ENCODE measurements around the gene HADHA.
"Not testable (repeated sequence)": the region's sequence is repeated elsewhere in the genome, so short reads cannot be mapped to it uniquely, and the experiment has no call there.

The HADHA gene

GRCh38 chr2:26172871-26173775 is 71.3 kb downstream of the HADHA start, which contains the start of gene GAREM2:
TSS of gene GAREM2 (plus strand) at chr2:26173088. CDS start at chr2:26173221, 133 bp downstream.
- DNase-seq = no peak

DNA sequence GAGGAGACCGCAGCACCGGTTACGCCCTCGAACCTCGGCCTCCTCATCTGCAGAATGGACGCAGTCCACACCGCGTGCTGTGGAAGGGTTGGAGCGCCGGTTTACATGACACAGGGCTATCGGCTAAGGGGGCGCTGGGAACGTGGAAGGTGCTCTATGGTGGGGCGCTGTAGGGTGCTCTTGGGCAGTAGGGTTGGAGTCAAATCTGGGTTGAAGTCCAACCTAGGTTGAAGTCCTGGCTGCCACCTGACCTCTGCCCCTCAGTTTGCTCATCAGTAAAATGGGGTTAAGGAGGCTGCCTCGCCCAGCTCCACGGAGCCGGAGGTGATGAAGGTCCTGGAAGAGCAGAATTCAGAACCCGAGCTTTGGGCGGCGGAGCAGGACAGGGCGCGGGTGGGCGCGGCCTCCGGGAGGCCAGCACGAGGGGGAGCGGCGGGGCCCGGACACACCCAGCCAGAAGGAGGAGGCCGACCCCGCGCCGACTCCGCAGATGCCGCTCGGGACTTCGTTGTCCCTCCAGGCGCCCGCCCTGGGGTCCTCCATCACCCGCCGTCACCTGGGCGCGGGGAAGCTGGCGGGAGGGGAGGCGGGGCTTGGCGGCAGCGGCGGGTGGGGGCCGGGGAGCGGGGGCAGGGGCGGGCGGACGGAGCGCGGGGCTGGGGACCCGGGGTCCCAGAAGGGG is 72.1 kb downstream of the HADHA start:
- no peak for DNase-seq

DNA sequence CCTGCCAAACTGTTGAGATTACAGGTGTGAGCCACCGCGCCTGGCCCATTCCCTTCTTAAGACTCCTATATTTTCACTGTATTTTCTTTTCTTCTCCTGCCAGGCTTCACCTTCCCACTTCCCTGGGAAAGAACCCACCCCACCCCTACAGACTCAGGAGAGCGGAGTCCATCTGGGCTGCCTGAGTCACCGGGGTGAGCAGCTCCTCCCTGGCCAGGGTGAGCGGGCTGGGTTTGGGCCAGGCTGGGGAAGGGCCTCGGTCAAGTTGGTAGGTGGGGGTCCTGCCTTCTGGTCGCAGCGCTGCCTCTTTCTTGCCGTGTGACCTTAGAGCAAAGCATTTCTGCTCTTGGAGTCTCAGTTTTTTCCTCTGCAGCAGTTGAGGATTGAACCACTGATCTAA is 73.6 kb downstream of the HADHA start:
- no peak for DNase-seq

GRCh38 chr2:26169681-26170414 is 74.6 kb downstream of the HADHA start:
- DNase-seq = no peak

- no peak for DNase-seq
Observed at GRCh38 chr2:26169226-26169625, 75.2 kb downstream of the HADHA start.

DNA sequence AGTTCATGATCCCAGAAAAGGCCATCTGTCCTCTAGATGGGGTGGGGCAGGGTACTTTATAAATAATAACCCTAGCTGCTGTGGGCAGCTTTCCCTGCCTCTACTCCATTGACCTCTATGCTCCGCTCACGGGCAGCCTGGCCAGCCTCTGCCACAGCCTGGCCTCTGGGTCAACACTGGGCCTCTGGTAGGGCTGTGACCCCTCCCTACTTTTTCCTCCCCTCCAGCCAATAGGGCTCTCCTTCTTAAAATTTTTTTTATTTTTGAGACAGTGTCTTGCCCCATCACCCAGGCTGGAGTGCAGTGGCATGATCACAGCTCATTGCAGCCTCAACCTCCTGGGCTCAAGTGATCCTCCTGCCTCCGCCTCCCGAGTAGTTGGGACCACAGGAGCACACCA is 75.6 kb downstream of the HADHA start:
- no peak for DNase-seq

- DNase-seq = not testable (repeated sequence)
Observed at GRCh38 chr2:26166541-26166940, 77.9 kb downstream of the HADHA start.

GRCh38 chr2:26165403-26165802 is 79.0 kb downstream of the HADHA start:
- DNase-seq = no peak

GRCh38 chr2:26164641-26165211 is 79.7 kb downstream of the HADHA start:
- DNase-seq = no peak

DNA sequence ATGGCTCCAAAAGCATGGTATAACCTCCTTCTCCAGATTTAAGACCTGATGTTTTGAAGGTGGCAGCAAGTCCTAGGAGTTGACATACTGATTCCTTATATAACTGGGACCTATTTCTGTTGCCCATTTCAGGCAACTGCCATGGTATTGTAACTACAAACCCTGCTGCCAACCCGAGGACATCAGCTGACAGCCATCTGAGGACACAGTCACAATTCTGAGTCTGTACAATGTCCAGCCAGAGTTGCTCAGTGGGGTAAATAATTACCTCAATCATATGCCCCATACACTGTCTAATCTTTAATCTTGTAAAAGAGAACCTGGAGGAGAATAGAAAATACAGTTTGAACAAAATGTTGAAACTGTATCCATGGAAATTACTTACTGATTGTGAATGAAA is 80.2 kb downstream of the HADHA start:
- no peak for DNase-seq

DNA sequence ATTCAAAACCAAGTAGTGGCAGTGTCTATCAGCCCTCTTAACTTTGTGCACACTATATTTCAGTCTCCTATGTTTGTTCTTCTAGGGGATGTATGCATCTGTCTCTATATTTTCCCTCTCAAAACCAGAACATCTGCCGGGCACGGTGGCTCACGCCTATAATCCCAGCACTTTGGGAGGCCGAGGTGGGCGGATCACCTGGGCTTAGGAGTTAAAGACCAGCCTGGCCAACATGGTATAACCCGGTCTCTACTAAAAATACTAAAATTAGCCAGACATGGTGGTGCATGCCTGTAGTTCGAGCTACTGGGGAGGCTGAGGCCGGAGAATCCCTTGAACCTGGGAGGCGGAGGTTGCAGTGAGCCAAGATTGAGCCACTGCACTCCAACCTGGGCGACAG is 81.5 kb downstream of the HADHA start:
- no peak for DNase-seq

DNA sequence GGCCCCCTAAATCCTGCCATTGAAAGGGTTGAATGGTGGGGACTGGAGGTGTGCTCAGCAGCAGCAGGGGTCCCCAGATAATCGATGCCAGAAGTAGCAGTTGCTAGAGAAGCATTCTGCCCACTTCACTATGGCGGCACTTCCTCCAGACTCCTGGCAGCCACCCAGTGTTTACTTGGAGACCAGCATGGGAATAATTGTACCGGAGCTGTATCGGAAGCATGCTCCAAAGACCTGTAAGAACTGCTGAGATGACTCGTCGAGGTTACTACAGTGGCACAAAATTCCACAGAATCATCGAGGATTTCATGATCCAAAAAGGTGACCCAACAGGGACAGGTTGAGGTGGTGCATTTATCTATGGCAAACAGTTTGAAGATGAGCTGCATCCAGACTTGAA is 82.5 kb downstream of the HADHA start:
- no peak for DNase-seq

- DNase-seq = no peak
Observed at GRCh38 chr2:26157580-26157979, 86.9 kb downstream of the HADHA start.

DNA sequence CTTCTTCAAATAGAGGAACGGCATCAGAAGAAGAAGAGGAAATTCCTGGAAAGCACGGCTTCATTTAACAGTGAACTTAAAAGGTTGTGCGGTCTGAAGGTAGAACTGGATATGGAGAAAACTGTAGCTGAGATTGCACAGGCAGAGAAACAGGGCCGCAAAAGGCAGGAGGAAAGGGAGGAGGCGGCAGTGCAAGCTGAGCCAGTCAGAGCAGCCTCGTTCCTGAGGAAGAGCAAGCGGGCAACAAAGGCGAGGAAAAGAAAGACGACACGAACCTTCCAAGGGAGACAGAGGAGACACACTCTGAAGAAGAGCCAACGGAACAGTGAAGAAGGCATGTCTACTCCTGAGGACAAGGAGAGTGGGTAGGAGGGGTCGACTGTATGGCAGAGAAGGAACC is 94.2 kb downstream of the HADHA start:
- no peak for DNase-seq

- DNase-seq = no peak
Observed at GRCh38 chr2:26148501-26148900, 95.9 kb downstream of the HADHA start.

- peak; percentile 56 for DNase-seq
Observed at GRCh38 chr2:26144953-26145680, 99.3 kb downstream of the HADHA start.

DNA sequence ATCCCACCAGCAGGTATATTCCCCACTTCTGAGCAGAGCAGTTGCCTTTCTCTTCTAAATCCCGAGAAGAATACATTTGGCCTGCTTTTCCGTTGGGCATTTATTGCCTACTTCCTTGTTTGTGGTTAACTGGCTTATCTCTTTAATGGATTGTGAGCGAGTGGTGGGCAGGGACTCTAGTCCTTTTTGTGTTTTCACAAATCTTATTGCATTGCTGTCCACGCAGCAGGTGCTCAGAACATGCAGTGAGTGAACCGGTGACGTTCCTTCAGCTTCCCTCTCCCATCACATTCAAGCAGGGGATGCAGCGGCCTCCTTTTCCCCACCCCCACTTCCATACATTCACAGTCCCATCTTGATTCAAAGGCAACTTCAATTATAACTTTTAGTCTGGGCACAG is 100.4 kb downstream of the HADHA start:
- DNase-seq = no peak

GRCh38 chr2:26141145-26141769 is 103.2 kb downstream of the HADHA start:
- no peak for DNase-seq

Data from stimulated activated CD4-positive, alpha-beta T cell treated with anti-CD3 and anti-CD28 coated beads, Interleukin-12 subunit alpha, Interleukin-12 subunit beta, amount 100 ng/mL, for 4 hours (primary cell).